WTC11 (cell line): ENCODE measurements around the gene MRPS21. TPM values are rescaled to one million over a fixed set of nuclear protein-coding genes. Genes with fewer than 3 reads are reported as not detected.

ENCODE experiments used
- ATAC-seq: fragments of 200-7000 bp; cut with Tn5 transposase; 2 replicates; pipeline ENCODE4 v1.10.0; 2021; ENCODE audit warnings: mild to moderate bottlenecking, moderate library complexity
- CTCF ChIA-PET: fragments of 300-600 bp; sonication (Branson Sonifier 250); formaldehyde crosslinking; loops from one replicate; lab custom pipeline; 2021; ENCODE audit warnings: antibody characterized with exemption; lab: Charles Lee
- POLR2A ChIA-PET: fragments of 350-600 bp; sonication (Branson Sonifier 250); formaldehyde crosslinking; loops from one replicate; lab custom pipeline; 2021; ENCODE audit warnings: antibody characterized with exemption; lab: Charles Lee
- DNase-seq: peaks from one replicate; pipeline ENCODE4 v3.0.0; 2021; ENCODE audit warnings: low spot score
- H3K27ac Mint-ChIP-seq: 2 replicates; pipeline ENCODE4 v1.8.0; 2021; ENCODE audit warnings: mixed read lengths
- H3K27me3 Mint-ChIP-seq: 2 replicates; pipeline ENCODE4 v1.8.0; 2021; ENCODE audit warnings: low read depth, mild to moderate bottlenecking, moderate library complexity, mixed read lengths
- H3K36me3 Mint-ChIP-seq: 2 replicates; pipeline ENCODE4 v1.8.0; 2021; ENCODE audit warnings: mixed read lengths
- H3K4me1 Mint-ChIP-seq: 2 replicates; pipeline ENCODE4 v1.8.0; 2022; ENCODE audit warnings: mixed read lengths
- H3K4me3 Mint-ChIP-seq: 2 replicates; pipeline ENCODE4 v1.8.0; 2021; ENCODE audit warnings: mild to moderate bottlenecking, moderate library complexity, mixed read lengths
- H3K9me3 Mint-ChIP-seq: 2 replicates; pipeline ENCODE4 v1.8.0; 2021; ENCODE audit warnings: mixed read lengths
- CBFB ChIP-seq: sonication (generic); formaldehyde crosslinking; IDR thresholded peaks from 2 replicates; pipeline ENCODE4 v1.8.1; 2022; ENCODE audit warnings: mild to moderate bottlenecking, low read depth, missing genetic modification reagents
- CREM ChIP-seq: sonication (generic); formaldehyde crosslinking; IDR thresholded peaks from 2 replicates; pipeline ENCODE4 v1.8.1; 2022; ENCODE audit warnings: mild to moderate bottlenecking, missing genetic modification reagents, moderate library complexity
- ESRRA ChIP-seq: sonication (generic); formaldehyde crosslinking; IDR thresholded peaks from 2 replicates; pipeline ENCODE4 v1.8.1; 2022; ENCODE audit warnings: mild to moderate bottlenecking, missing genetic modification reagents, borderline replicate concordance
- ETV6 ChIP-seq: sonication (generic); formaldehyde crosslinking; IDR thresholded peaks from 2 replicates; pipeline ENCODE4 v1.8.1; 2022; ENCODE audit warnings: mild to moderate bottlenecking, missing genetic modification reagents
- MXD4 ChIP-seq: fragments of 250-450 bp; sonication (Bioruptor Pico); IDR thresholded peaks from 2 replicates; pipeline ENCODE4 v1.8.0; 2021; ENCODE audit warnings: mild to moderate bottlenecking, moderate library complexity, borderline replicate concordance
- NR3C1 ChIP-seq: sonication (generic); formaldehyde crosslinking; conservative IDR thresholded peaks from 2 replicates; pipeline ENCODE4 v1.8.1; 2023; ENCODE audit warnings: low read depth, mild to moderate bottlenecking, missing genetic modification reagents
- RORB ChIP-seq: fragments of 250-450 bp; sonication (Bioruptor Pico); IDR thresholded peaks from 2 replicates; pipeline ENCODE4 v1.9.0; 2021; ENCODE audit warnings: mild to moderate bottlenecking
- SMAD3 ChIP-seq: sonication (generic); formaldehyde crosslinking; IDR thresholded peaks from 2 replicates; pipeline ENCODE4 v1.8.0; 2022; ENCODE audit warnings: missing genetic modification reagents, mild to moderate bottlenecking, borderline replicate concordance
- TEAD1 ChIP-seq: sonication (generic); formaldehyde crosslinking; IDR thresholded peaks from 2 replicates; pipeline ENCODE4 v1.8.0; 2022; ENCODE audit warnings: mild to moderate bottlenecking, missing genetic modification reagents
- ZNF263 ChIP-seq: sonication (generic); formaldehyde crosslinking; IDR thresholded peaks from 2 replicates; pipeline ENCODE4 v1.8.1; 2022; ENCODE audit warnings: low read depth, mild to moderate bottlenecking, moderate library complexity, missing genetic modification reagents
- ZNF317 ChIP-seq: sonication (generic); formaldehyde crosslinking; IDR thresholded peaks from 2 replicates; pipeline ENCODE4 v1.8.1; 2023; ENCODE audit warnings: low read depth, mild to moderate bottlenecking, moderate library complexity, missing genetic modification reagents, borderline replicate concordance
- ZNF416 ChIP-seq: fragments of 250-450 bp; sonication (Bioruptor Pico); IDR thresholded peaks from 2 replicates; pipeline ENCODE4 v1.9.0; 2021; ENCODE audit warnings: mild to moderate bottlenecking, inconsistent platforms
- ZNF423 ChIP-seq: fragments of 250-450 bp; sonication (Bioruptor Pico); IDR thresholded peaks from 2 replicates; pipeline ENCODE4 v2.1.2; 2022; ENCODE audit warnings: mild to moderate bottlenecking, moderate library complexity
- total RNA-seq: library from RNA; stranded (reverse); gene quantifications from 3 replicates; pipeline ENCODE4 v1.2.3, GENCODE V29; 2021
- TF ChIP-seq, protein P1 (sequence below): sonication (generic); formaldehyde crosslinking; IDR thresholded peaks from 2 replicates; pipeline ENCODE4 v1.8.0; 2023; ENCODE audit warnings: missing genetic modification reagents
- TF ChIP-seq, protein P2 (sequence below): sonication (generic); formaldehyde crosslinking; IDR thresholded peaks from 2 replicates; pipeline ENCODE4 v1.8.0; 2023; ENCODE audit warnings: mild to moderate bottlenecking, missing genetic modification reagents
- TF ChIP-seq, protein P3 (sequence below): sonication (generic); formaldehyde crosslinking; IDR thresholded peaks from 2 replicates; pipeline ENCODE4 v1.8.1; 2023; ENCODE audit warnings: mild to moderate bottlenecking, missing genetic modification reagents
- TF ChIP-seq, protein P4 (sequence below): fragments of 250-450 bp; sonication (Bioruptor Pico); IDR thresholded peaks from 2 replicates; pipeline ENCODE4 v1.8.0; 2021; ENCODE audit warnings: mild to moderate bottlenecking
- TF ChIP-seq, protein P5 (sequence below): sonication (generic); formaldehyde crosslinking; IDR thresholded peaks from 2 replicates; pipeline ENCODE4 v1.8.0; 2022; ENCODE audit warnings: mild to moderate bottlenecking, missing genetic modification reagents
- TF ChIP-seq, protein P6 (sequence below): sonication (generic); formaldehyde crosslinking; IDR thresholded peaks from 2 replicates; pipeline ENCODE4 v1.8.1; 2023; ENCODE audit warnings: mild to moderate bottlenecking, moderate library complexity, missing genetic modification reagents

MRPS21 gene
- total RNA-seq, 1 experiment from 2014 or later = 105 TPM

DNA sequence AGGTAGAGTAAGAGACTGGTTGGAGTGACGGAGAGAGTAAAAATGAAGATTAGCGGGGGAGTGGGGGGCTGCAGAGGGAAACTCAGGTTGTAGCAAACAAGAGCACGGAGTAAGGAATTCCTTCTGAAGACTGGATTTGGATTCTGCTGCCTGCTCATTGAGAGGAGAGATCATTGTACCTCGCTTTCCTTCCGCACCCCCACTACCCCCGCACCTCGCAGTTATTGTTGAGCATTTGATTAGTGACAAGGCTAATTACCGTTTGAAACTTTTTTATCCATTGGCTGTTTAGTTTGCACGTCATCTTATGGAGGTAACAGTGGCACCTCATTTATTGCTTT, 28.1 kb downstream of the MRPS21 start:
- Mint-ChIP-seq H3K9me3 (no peaks in the 10 kb centered on the region), H3K36me3 (peaks cover 25% of the 10 kb centered on the region), H3K27me3 (no peaks in the 10 kb centered on the region), H3K27ac (peak overlapping the region; percentile 98), H3K4me3 (peak overlapping the region; percentile 99), H3K4me1 (peaks cover 5% of the 10 kb centered on the region)
- TF ChIP-seq, protein P1, sequence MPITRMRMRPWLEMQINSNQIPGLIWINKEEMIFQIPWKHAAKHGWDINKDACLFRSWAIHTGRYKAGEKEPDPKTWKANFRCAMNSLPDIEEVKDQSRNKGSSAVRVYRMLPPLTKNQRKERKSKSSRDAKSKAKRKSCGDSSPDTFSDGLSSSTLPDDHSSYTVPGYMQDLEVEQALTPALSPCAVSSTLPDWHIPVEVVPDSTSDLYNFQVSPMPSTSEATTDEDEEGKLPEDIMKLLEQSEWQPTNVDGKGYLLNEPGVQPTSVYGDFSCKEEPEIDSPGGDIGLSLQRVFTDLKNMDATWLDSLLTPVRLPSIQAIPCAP (CRISPR knock-in tag) = 0 out of 2 replicates have a peak, but pooled peaks have one; percentile 8
- no peak for TF ChIP-seq CREM (CRISPR knock-in tag)
- ChIA-PET CTCF (interaction anchor here (1.1 kb wide), 1 partner anchor 40 kb away, joined by 3 read pairs; no protein-coding TSS in a partner anchor), POLR2A (no interaction called here)
- no peak for ATAC-seq
- DNase-seq = no peak

DNA sequence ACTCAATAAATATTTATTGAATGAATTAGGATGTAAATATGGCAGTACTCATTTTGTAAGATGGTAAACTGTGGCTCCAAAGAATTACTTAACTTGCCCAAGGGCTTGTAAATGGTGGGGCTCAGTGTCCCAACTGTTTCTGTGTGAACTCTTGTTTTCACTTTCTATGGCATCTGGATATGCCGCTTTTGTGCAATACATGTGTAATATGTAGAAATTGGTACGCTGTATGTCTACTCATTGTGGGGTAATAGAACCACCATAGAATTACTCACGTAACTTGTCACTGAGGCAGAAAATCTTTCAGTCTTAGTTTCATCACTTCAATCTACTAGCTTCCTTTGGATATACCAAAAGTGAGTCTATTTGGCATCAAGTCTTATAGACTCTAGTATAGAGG, 28.6 kb downstream of the MRPS21 start:
- Mint-ChIP-seq H3K4me1 (peaks cover 5% of the 10 kb centered on the region), H3K9me3 (no peaks in the 10 kb centered on the region), H3K27ac (peak overlapping the region; percentile 60; the same call in 1 of the 2 replicates), H3K36me3 (peaks cover 30% of the 10 kb centered on the region), H3K4me3 (peak overlapping the region; percentile 99), H3K27me3 (no peaks in the 10 kb centered on the region)
- TF ChIP-seq SMAD3 (no peak), ESRRA (CRISPR knock-in tag) (no peak), ZNF416 (CRISPR knock-in tag) (no peak), ZNF423 (no peak), RORB (CRISPR knock-in tag) (no peak), ZNF317 (CRISPR knock-in tag) (no peak), ETV6 (CRISPR knock-in tag) (no peak), ZNF263 (no peak)
- TF ChIP-seq, protein P2, sequence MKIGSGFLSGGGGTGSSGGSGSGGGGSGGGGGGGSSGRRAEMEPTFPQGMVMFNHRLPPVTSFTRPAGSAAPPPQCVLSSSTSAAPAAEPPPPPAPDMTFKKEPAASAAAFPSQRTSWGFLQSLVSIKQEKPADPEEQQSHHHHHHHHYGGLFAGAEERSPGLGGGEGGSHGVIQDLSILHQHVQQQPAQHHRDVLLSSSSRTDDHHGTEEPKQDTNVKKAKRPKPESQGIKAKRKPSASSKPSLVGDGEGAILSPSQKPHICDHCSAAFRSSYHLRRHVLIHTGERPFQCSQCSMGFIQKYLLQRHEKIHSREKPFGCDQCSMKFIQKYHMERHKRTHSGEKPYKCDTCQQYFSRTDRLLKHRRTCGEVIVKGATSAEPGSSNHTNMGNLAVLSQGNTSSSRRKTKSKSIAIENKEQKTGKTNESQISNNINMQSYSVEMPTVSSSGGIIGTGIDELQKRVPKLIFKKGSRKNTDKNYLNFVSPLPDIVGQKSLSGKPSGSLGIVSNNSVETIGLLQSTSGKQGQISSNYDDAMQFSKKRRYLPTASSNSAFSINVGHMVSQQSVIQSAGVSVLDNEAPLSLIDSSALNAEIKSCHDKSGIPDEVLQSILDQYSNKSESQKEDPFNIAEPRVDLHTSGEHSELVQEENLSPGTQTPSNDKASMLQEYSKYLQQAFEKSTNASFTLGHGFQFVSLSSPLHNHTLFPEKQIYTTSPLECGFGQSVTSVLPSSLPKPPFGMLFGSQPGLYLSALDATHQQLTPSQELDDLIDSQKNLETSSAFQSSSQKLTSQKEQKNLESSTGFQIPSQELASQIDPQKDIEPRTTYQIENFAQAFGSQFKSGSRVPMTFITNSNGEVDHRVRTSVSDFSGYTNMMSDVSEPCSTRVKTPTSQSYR = no peak
- TF ChIP-seq, protein P3, sequence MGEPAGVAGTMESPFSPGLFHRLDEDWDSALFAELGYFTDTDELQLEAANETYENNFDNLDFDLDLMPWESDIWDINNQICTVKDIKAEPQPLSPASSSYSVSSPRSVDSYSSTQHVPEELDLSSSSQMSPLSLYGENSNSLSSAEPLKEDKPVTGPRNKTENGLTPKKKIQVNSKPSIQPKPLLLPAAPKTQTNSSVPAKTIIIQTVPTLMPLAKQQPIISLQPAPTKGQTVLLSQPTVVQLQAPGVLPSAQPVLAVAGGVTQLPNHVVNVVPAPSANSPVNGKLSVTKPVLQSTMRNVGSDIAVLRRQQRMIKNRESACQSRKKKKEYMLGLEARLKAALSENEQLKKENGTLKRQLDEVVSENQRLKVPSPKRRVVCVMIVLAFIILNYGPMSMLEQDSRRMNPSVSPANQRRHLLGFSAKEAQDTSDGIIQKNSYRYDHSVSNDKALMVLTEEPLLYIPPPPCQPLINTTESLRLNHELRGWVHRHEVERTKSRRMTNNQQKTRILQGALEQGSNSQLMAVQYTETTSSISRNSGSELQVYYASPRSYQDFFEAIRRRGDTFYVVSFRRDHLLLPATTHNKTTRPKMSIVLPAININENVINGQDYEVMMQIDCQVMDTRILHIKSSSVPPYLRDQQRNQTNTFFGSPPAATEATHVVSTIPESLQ (CRISPR knock-in tag) = no peak
- TF ChIP-seq, protein P4, sequence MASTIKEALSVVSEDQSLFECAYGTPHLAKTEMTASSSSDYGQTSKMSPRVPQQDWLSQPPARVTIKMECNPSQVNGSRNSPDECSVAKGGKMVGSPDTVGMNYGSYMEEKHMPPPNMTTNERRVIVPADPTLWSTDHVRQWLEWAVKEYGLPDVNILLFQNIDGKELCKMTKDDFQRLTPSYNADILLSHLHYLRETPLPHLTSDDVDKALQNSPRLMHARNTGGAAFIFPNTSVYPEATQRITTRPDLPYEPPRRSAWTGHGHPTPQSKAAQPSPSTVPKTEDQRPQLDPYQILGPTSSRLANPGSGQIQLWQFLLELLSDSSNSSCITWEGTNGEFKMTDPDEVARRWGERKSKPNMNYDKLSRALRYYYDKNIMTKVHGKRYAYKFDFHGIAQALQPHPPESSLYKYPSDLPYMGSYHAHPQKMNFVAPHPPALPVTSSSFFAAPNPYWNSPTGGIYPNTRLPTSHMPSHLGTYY (CRISPR knock-in tag) = no peak
- TF ChIP-seq, protein P5, sequence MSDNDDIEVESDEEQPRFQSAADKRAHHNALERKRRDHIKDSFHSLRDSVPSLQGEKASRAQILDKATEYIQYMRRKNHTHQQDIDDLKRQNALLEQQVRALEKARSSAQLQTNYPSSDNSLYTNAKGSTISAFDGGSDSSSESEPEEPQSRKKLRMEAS = no peak
- no peak for ATAC-seq
- no peak for DNase-seq
- CTCF ChIA-PET = no interaction called here
- POLR2A ChIA-PET = no interaction called here

DNA sequence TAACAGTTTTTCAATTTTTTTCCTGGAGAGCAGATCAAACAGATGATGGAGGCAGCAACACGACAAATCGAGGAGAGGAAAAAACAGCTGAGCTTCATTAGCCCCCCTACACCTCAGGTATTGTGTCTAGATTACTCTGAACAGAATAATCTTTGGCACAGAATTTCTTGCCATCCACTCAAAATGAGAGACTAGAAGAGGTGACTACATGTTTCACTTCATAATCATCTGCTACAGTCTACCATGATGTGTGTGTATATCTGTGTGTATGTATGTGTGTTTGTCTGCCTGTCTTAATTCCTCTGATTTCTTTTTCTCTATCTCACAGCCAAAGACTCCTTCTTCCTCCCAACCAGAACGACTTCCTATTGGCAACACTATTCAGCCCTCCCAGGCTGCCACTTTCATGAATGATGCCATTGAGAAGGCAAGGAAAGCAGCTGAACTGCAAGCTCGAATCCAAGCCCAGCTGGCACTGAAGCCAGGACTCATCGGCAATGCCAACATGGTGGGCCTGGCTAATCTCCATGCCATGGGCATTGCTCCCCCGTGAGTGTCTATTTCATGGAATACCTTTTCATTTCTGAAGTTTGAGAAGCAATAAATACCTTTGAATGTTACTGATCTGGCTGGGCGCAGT, 39.1 kb downstream of the MRPS21 start:
- CTCF ChIA-PET = no interaction called here
- no peaks in the 10 kb centered on the region for H3K4me1 Mint-ChIP-seq
- POLR2A ChIA-PET = interaction anchor here (0.6 kb wide), 1 partner anchor 50 kb away, joined by 7 read pairs; the partner anchor contains the start of gene CIART
- H3K4me3 Mint-ChIP-seq = no peak overlapping the region
- H3K36me3 Mint-ChIP-seq = peaks cover 74% of the 10 kb centered on the region
- no peak overlapping the region for H3K27ac Mint-ChIP-seq
- no peak for DNase-seq
- ATAC-seq = no peak
- H3K9me3 Mint-ChIP-seq = no peaks in the 10 kb centered on the region
- no peaks in the 10 kb centered on the region for H3K27me3 Mint-ChIP-seq
- TF ChIP-seq ZNF416 (CRISPR knock-in tag) = no peak
- no peak for TF ChIP-seq NR3C1 (CRISPR knock-in tag)
- TF ChIP-seq SMAD3 = no peak
- TF ChIP-seq, protein P6, sequence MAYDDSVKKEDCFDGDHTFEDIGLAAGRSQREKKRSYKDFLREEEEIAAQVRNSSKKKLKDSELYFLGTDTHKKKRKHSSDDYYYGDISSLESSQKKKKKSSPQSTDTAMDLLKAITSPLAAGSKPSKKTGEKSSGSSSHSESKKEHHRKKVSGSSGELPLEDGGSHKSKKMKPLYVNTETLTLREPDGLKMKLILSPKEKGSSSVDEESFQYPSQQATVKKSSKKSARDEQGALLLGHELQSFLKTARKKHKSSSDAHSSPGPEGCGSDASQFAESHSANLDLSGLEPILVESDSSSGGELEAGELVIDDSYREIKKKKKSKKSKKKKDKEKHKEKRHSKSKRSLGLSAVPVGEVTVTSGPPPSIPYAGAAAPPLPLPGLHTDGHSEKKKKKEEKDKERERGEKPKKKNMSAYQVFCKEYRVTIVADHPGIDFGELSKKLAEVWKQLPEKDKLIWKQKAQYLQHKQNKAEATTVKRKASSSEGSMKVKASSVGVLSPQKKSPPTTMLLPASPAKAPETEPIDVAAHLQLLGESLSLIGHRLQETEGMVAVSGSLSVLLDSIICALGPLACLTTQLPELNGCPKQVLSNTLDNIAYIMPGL = no peak
- TF ChIP-seq TEAD1 (CRISPR knock-in tag) = no peak
- no peak for TF ChIP-seq MXD4 (CRISPR knock-in tag)
- TF ChIP-seq, protein P3 (CRISPR knock-in tag) = no peak
- TF ChIP-seq CBFB (CRISPR knock-in tag) = no peak
